ELF-1 (cell line): ENCODE results near the gene NUDT16L1.

Experiments
- DNase-seq: peaks from one replicate; pipeline ENCODE4 v3.0.0-alpha.2; 2016; ENCODE audit warnings: low read depth, low spot score

The NUDT16L1 gene

DNA sequence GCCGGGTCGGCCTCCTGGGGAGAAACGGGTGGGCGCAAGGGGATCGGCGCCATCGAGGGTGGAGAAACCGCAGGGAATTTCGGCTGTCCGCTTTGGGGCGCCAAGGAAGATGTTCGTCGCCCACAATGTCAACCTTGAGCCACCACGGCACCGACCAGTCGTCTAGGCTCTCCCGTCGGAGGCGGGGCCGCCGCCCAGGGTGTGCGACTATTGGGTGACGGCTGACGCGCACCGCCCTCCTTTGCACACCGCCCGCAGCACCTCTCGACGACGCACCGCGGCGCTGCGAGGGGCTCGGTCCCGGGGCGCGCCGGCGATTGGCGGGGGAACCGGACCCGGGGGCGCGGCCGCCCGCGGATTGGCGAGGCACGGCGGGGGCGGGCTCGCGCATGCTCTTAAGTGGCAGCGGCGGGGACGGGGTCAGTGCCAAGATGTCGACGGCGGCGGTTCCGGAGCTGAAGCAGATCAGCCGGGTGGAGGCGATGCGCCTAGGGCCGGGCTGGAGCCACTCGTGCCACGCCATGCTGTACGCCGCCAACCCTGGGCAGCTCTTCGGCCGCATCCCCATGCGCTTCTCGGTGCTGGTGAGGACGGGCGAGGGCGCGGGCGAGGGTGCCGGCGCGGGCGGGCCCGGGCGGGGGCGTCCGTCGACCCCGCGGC, at the start of gene NUDT16L1:
TSS of gene NUDT16L1 (plus strand) at position 267 of the 660 bp plus-strand sequence. CDS start at position 432, 165 bp downstream.
- peak; percentile 96 for DNase-seq

DNA sequence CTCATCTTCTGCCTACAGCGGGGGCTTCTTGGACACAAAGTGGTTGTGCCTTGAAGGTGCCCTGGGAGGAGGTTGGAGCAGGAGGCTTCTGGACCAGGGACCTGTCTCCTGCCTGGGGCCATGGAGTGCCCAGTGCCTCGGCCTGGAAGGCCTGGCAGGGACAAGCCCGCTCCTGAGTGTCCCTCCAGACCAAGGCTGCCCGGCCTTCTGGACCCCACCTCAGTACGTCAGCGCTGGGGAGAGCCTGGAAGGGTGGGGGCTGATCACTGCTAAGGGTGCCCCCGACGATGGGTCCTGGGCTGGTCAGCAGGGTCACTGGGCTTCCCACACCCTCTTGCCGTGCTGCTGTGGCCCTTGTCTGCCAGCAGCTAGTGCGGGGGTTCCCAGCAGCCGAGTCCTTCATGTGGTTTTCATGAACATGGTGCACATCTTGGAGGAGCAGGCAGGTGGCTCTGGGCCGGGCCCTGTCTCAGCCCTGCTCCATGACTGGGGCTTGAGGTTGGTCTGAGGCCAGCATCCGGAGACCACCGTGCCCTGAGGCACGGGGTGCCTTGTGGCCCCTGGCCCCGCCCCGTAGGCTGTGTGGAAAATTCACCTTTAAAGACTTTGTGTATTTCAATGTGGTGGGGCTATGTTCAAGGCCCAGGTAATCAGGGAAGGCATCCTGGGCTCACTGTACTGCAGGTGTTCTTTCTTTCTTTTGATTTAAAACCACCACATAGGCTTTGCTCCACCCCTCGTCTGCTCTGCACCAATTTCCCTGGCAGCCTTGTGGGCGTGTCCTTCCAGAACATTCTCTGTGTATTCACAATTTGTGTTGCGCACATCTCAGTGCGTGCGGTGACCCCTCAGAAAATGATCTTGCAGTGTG, 46.4 kb upstream of the NUDT16L1 start:
- no peak for DNase-seq

DNA sequence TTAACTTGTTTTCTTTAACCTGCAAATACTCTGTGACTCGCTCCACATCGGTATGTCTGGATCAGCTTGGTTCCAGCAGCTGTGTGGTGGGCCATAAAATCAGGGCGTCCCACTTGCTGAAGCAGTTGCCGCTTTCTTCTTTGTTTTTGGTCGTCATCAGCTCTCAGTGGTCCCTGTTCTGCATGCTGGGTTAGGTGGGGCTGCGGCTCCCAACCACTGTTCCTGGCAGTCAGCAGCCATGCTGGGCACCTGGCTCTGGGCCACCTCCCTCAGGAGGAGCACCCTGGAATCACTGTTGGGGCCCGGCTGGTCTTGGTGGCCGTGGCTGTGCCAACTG, 45.8 kb upstream of the NUDT16L1 start:
- DNase-seq: no peak

DNA sequence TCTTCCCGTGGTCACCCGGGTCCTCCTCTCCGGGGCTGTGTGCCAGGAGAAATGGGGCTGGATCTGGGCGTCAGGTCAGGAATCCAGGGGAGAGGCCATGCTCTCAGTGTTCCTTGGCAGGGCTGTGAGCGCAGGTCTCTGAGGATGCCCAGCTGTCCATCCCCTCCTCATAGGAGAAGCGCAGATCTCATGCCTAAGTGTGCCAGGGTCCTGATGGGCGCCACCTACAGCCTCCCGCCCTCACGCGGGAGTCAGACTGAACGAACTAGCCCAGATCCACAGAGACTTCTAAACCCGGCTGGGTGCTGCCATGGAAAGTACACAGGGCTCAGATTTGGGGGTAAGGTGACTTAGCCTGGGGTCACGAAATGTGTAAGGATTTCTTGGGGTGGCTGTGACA, 44.4 kb upstream of the NUDT16L1 start:
- DNase-seq: no peak

DNA sequence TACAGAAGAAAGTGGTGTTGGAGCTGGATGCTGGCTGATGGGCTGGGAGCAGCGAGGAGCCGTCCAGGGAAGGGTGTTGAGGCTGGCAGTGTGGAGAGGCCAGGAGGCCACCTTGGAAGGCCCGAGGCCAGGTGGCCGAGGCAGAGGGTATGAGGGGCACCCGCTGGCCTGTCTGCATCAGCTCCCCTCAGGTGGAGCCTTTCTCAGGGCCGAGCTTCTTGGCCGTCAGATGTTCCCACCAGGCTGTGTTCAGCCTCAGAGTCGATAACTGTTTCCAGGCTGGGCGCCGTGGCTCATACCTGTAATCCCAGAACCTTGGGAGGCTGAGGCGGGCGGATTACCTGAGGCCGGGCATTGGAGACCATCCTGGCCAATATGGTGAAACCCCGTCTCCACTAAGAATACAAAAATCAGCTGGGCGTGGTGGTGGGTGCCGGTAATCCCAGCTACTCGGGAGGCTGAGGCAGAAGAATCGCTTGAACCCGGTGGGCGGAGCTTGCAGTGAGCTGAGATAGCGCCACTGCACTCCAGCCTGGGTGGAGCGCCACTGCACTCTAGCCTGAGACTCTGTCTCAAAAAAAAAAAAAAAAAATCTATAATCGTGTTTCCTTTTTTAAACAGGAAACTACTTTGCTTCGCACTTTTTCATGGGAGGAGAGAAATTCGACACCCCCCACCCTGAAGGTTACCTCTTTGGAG, 43.5 kb upstream of the NUDT16L1 start:
- no peak for DNase-seq

DNA sequence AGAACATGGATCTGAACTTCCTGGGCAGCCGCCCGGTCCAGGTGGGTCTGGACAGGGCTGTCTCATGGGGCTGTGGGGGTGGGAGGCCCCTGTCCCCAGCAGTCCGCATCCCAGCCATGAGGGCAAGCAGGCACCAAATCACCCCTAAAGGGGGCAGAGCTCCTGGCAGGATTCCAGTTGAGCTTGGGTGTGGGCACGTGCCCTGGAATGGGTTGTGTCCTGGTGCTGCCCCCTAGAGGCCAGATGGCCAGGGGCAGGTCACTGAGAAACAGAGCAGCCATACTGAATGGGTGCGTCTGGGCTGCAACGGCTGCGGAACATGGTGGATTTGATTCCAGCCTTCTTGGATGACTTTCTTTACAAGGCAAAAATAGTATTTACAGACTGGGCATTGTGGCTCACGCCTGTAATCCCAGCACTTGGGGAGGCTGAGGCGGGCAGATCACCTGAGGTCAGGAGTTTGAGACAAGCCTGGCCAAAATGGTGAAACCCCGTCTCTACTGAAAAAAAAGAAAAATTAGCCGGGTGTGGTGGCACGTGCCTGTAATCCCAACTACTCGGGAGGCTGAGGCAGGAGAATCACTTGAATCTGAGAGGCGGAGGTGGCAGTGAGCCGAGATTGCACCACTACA, 42.8 kb upstream of the NUDT16L1 start:
- DNase-seq: peak; percentile 89

DNA sequence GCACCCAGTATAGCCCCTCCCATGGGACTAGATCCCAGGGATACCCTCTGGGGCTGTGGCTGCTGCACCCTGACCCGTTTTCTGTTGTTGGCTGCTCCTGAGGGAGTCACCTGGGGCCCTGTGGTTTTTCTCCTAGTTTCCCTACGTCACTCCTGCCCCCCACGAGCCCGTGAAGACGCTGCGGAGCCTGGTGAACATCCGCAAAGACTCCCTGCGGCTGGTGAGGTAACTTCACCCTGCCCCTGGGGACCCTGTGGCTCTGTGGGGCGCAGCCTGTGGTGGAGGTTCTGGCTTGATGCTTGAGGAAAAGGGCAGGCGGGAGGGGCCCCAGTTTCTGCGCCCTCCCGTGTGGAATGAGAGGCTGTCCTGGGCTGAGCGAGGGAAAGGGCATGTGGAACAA, 41.5 kb upstream of the NUDT16L1 start:
- no peak for DNase-seq

DNA sequence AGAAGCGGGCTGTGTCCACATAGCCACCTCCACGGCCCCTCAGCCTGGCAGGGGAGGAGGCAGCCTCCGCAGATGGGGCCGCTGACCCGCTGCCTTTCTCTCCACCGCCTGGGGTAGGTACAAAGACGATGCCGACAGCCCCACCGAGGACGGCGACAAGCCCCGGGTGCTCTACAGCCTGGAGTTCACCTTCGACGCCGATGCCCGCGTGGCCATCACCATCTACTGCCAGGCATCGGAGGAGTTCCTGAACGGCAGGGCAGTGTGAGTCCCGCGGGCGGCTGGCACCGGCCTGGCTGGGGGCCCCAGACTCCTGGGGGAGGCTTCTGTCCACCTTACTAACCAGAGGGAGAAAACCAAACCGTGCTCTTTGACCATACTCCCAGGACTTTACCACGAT, 40.8 kb upstream of the NUDT16L1 start:
- no peak for DNase-seq

DNA sequence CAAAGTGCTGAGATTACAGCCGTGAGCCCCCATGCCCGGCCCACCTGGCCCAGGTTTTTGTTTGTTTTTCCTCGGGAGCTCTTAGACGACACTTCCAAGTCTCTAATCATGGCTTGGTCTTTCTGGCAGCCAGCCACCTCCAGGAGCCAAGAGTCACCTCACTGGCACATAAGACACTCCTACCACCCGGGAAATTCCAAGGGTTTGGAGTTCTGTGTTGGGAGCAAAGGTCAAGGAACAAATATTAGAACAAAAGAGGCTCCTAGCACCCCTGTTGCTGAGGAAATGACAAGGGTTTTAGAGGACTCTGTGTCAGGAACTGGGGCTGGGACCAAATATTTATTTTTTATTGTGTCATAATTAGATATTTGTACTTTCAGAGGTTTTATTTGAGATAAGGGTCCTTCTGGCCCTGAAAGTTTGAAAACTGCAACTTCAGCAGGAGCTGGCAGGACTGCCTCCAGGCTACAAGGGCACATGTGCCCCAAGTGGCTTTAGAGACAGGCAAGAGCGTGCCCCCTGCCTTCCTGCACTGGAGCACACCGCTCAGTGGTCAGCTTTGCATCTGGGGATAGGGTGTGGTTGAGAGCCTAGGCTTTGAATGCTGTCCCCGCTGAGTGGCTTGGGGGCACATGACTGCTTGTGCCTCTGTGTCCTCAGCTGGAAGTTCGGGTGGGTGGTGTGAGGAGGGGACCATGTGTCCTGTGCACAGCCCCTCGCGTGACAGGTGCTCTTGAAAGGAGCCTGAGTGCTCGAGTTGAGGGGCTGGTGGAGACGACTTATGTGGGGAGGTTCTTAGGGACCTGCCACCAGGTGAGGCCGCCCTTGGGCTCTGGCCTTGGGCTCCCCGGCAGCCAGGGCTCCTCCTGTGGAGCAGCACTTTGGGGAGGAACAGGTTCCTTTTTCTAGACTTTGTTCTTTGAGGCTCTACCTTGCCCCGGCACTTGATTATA, 39.1 kb upstream of the NUDT16L1 start:
- no peak for DNase-seq

DNA sequence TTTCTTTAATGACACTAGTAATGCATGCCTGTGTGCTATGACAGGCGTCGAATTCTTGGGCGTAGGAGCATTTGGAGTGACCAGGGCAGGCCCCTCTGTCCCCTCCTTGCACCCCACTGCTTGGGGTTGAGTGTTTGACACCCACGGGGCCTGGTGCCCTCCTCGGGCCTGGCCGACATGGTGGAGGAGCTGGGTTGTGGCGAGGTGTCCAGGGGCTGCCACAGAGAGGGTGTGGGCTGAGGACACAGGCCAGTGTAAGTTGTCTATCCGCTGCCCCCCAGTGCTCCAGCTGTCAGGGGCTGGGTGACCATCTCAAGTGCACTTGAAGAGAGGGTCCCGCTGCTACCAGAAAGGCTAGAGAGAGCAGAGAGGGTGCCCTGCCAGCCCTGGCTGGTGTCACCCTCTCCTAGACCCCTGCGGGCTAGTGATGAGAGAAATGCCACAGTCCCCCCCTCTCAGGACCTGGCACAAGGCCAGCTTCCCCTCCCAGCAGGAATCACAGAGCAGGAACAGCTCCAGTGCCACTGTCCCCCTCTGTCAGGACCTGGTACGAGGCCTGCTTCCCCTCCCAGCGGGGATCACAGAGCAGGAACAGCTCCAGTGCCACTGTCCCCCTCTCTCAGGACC, 38.3 kb upstream of the NUDT16L1 start:
- no peak for DNase-seq

DNA sequence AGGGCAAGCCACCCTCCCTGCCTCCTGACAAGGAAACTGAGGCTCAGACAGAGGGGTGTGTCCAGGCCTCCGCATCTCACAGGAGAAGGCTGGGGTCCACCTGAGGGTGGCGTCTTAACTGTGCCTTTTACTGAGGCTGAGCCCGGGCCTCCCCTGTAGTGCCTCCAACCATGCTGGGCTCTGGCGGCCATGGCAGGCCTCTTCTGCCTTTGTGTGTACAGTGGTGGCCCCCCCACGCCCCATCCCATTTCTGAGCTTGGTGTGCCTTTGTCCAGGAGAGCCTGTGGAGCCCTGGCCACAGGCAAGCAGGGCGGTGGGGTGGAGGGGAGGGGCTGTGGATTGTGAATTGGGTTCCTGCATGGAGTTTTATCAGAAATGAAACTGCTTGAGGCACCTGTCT, 37.6 kb upstream of the NUDT16L1 start:
- no peak for DNase-seq

DNA sequence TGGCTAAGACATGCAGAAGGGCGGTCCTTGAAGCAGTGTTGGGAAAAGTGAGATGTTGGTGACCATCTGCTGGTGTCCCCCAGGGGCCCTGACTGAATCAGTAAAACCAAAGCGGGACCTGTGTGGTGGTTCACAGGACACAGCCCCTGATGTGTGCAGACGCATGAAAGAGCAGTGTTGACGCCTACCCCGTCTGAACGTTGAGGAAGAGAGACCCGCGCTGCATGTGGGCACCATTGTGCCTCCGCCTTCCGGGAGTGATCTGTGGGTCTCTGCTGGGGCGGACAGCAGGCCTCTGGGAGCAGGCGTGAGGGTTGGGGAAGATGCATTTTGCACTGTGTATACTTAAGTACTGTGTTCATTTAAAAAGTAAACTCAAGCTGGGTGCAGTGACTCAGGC, 37.1 kb upstream of the NUDT16L1 start:
- DNase-seq: no peak

DNA sequence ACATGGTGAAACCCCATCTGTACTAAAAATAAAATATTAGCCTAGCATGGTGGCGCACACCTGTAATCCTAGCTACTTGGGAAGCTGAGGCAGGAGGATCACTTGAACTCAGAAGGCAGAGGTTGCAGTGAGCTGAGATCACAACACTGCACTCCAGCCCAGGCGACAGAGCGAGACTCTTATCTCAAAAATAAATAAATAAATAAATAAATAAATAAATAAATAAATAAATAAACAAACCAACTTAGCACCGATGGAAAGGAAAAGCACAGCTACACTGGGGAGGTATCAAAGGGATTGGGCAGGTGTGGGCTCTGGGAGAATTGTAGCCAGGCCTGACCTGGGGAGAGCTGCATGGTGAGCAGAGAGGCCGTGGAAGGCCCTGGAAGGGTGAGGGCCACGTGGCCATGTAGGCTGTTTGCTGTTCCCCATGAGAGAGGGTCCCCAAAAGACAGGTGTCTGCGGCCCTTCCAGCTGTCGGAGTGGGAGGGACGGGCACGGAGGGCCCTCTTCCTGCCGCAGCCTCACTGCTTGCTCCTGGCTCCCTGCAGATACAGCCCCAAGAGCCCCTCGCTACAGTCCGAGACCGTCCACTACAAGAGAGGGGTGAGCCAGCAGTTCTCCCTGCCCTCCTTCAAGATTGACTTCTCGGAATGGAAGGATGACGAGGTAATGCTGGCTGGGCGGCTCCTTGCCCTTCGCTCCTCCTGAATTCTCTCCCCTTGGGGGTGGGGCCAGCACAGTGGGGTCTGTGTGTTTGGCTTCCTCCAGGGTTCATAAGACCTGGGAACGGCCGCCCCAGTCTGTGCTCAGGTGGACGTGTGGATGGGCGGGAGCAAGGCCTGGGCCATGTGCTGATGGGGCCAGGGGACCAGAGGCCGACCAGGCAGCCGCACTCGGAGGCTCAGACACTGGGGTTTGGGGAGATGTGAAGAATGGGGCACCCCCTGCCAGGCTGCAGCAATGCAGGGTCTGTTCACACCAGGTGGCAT, 36.4 kb upstream of the NUDT16L1 start:
- no peak for DNase-seq

DNA sequence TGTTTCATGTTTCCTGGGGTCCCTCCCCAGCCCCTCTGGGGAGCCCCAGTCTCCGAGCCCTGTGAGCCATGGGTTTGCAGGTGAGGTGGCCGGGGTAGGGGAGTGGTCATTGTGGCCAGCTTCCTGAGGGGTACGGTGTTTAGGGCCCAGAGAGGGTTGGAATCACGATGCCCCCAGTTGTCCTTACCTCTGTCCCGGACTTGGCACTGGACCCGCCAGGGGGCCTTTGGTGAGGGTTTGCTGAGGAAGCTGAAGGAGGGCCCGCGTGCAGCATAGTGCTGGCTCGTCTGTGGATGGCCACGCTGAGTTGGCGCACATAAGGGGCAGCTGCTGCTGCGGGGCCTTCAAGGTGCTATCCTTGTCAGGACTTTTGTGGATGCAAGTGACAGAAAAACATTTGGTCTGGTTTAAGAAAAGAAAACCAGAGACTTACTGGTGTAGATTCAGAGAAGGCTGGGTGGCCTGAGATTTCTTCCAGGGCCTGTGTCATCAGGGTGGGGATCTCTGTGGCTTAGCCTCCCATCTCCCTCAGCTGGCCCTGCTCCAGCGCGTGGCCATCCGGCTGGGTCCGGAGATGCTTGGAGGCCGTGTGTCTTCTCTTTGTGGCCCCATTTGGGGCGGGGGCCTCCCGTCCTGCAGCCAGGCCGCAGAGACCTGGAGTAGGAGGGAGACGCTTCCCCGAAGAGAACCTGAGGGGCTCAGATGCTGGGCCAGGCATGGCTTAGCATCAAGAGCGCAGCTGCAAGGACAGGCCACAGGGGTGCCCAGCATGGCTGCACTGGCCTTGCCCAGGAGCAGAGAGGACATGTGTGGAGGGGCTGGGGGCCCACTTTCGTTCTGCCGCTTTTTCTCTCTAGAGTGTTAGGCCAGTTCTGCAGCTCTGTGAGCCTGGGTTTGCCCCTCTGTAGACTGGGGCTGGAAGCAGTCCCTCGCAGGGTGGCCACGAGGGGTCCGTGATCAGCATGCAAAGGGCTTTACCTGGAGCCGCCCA, 33.7 kb upstream of the NUDT16L1 start:
- DNase-seq: no peak

DNA sequence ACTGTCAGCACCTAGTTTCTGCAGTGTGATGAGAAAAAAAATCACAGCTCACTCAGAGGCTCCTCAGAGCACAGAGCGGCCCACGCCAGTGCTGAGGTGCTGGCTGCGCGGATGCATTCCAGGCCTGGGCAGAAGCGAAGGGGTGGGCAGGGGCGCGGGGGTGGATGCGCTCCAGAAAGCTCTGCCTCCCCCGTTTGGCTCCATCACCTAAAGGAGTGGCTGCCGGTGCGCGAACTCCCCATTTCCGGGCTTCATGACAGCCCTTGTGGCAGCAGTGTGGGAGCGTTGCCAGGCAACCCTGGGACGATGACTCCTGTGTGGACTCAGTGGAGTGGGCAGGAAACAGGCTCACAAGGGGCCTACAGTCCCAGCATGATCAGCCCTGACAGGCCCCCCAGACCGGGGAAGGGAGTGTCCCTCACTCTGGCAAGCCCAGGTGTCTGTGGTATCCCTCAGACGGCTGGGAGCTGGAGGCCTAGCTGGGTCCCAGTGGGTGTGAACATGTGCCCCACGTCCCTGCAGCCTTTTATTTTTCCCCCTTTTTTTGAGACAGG, 32.8 kb upstream of the NUDT16L1 start:
- DNase-seq: no peak

DNA sequence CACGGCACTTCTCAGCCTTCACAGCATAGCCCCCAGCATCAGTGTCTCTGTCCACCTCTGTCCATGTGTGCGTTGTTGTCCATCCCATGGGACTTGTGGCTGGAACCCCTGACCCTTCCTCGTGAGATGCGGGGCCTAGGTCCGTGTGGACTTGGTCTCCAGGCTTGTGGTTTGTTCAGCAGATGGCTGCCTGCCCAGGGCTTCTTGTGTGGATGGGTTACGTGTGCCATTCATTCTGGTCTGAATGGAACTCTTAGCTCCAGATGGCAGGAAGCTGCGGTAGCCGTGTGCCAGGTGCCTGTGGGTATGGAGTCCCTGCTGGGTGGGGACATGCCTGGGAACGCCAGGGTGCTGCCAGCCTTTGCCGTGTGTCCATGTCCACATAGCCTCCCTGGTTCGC, 31.7 kb upstream of the NUDT16L1 start:
- DNase-seq: no peak

DNA sequence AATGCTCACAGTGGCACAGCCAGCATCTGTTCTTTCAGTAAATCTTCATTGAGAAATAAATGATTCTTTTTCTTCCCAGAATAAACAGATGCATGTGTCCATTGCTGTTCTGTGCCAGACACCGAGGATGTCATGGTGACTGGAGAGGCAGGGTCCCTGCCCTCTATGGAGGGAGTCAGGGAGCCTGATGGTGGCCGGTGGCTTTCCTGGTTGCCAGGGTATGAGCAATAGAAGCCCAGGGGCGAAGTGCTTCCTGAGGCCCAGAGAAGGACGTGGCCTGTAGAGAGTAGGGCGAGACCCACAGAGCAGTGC, 29.9 kb upstream of the NUDT16L1 start:
- DNase-seq: no peak
